Measurements from ENCODE around the gene AGRN.

AGRN gene

DNA sequence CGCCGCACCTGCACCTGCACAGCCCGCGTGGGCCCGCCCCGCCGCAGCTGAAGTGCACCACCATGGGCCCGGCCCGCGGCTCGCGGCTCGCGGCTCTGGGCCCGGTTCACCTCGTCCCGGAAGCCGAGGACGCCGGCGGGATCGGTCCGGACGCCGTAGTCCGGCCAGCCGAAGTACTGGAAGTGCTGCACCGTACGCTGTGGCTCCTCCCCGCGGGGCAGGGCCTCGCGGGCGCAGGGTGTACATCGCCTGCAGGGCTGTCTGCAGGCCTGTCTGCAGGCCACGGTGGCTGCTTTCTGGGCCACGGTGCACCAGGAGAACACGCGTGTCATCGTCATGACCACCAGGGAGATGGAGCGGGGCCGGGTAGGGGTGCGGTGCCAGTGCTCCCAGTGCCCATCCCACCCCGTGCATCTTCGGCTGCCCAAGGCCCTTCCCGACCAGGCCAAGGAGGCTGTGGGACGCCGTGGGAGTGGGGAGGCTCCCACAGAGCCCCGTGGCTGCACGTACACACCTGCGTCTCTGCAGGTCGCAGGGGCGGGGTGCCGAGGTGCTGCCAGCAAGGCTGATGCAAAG, 47.5 kb downstream of the AGRN start:
- TF ChIP-seq, protein P1, sequence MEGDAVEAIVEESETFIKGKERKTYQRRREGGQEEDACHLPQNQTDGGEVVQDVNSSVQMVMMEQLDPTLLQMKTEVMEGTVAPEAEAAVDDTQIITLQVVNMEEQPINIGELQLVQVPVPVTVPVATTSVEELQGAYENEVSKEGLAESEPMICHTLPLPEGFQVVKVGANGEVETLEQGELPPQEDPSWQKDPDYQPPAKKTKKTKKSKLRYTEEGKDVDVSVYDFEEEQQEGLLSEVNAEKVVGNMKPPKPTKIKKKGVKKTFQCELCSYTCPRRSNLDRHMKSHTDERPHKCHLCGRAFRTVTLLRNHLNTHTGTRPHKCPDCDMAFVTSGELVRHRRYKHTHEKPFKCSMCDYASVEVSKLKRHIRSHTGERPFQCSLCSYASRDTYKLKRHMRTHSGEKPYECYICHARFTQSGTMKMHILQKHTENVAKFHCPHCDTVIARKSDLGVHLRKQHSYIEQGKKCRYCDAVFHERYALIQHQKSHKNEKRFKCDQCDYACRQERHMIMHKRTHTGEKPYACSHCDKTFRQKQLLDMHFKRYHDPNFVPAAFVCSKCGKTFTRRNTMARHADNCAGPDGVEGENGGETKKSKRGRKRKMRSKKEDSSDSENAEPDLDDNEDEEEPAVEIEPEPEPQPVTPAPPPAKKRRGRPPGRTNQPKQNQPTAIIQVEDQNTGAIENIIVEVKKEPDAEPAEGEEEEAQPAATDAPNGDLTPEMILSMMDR (IDR thresholded peaks at IDR 0.05; ENCODE audit: insufficient read depth, low read depth, low read length, missing control alignments) = no peak
- no peak for DNase-seq (ENCODE audit: low read depth)
- H3K4me3 ChIP-seq (ENCODE audit: low read length) = no peak overlapping the region

DNA sequence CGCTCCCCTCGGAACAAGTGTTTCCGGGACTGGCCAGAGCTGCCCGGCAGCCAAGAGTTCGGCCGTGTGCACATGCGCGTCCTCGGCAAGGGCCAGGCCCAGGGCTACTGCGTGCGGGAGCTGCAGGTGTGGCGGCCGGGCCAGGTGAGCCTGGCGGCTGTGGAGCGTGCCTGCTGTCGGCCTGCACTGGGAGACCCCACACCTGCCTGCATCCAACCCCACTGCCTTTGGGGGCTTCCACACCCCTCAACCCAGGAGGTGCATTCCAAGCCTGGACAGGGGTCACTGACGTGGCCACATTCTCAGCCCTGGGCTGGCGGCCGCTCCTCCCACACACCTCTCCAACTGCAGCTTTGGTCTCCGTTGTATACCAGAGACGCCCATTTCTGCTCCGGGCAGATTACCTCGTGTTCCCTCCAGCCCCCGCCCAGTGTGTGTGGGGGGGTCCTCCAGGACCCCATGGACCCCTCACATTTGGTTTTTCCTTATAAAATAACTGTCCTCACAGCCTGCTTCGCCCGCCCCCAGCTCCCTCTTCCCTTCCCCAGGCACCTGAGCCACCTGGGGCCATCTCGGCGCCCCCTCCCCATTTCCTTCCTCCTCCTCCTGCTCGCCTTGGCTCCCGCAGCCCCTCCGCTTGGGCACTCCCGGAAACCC, 48.1 kb downstream of the AGRN start:
- DNase-seq (ENCODE audit: low read depth) = no peak
- TF ChIP-seq, protein P1 (IDR thresholded peaks at IDR 0.05; ENCODE audit: insufficient read depth, low read depth, low read length, missing control alignments) = no peak
- peak overlapping the region; percentile 7 for H3K4me3 ChIP-seq (ENCODE audit: low read length)

DNA sequence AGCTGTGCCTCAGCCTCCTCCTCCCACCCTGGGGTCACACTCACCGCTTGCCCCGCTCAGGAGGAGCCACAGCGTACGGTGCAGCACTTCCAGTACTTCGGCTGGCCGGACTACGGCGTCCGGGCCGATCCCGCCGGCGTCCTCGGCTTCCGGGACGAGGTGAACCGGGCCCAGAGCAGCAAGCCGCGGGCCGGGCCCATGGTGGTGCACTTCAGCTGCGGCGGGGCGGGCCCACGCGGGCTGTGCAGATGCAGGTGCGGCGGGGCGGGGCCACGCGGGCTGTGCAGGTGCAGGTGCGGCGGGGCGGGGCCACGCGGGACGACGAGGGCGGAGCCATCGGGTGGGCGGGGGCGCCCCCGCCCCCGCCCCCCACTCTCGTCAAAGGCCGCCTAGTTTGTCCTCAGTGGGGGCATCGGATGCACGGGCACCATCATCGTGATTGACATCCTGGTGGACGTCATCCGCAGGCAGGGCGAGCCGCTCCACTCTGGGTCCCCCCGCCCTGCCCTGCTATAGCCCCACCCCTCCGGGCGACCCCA, 48.7 kb downstream of the AGRN start:
- TF ChIP-seq, protein P1 (IDR thresholded peaks at IDR 0.05; ENCODE audit: insufficient read depth, low read depth, low read length, missing control alignments) = no peak
- peak; percentile 53 for DNase-seq (ENCODE audit: low read depth)
- peak overlapping the region; percentile 7 for H3K4me3 ChIP-seq (ENCODE audit: low read length)

DNA sequence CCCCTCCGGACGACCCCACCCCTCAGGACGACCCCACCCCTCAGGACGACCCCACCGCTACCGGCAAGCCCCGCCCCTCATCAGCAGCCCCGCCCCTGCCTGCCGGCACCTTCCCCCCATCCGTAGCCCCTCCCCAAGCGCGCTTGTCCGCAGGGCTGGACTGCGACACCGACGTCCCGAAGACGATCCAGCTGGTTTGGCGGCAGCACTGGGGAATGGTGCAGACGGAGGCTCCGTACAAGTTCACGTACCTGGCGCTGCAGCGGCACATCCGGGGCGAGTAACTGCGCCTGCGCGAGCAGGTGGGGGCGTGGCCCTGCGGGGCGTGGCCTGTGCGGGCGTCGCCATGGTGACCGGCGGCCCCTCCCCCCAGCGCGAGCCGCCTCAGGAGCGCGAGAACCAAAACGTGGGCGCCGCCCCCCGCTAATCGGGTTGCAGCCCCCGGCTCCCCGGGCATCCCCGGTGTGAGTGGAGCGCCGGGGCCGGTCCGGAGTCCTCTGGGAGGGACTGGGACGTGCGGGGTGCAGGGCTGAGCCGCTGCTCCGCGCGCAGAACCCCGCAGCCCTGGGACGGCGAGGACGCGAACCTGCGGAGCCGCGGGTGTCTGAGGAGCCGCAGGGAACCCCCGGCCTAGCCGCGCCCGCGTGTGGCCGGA, 49.3 kb downstream of the AGRN start:
- peak; percentile 81 for DNase-seq (ENCODE audit: low read depth)
- H3K4me3 ChIP-seq (ENCODE audit: low read length) = peak overlapping the region; percentile 51
- TF ChIP-seq, protein P1 (IDR thresholded peaks at IDR 0.05; ENCODE audit: insufficient read depth, low read depth, low read length, missing control alignments) = no peak

DNA sequence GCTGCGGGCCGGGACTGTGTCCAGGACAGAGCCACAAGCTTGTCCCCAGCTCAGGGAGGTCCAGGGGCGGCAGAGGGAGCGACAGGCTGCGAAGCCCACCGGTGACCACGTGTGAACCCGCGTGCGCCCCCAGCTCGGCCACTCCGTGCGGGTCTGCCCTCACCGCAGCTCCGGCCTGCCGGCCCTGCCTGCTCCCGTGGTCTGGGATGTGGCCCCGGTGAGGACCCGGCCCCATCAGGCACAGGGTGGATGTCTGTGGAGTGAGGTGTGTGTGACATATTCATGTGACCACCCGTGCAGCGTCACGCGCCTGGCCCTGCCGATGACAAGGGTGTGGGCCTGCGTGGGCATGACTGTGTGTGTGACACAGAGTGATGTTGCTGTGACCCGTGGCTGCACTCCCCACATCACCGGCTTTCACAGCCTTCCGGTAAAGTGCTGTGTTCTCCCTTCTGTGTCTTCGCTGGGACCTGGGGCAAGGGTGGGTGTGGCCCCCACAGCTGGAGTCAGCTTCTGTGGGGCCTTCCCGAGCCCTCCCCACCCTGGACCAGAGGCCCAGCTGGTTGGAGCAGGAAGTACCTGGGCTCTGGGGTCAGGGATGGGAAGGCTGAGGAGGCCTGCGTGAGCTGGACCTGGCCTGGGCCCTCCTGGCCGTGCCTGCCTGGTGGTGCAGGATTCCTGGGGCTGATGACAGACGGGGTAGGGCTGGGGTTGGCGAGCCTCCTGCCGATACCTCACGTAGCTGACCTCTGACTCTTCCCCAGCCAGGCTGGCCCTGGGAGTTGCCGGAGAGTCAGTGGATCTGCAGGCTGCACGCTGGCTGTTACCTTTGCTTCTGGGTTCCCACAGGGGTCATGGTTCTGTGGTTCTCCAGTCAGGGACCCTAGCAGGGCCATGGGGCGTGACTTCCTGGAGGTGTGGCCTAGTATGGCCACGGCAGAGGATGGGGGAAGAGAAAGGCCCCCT, 50.1 kb downstream of the AGRN start:
- TF ChIP-seq, protein P1 (IDR thresholded peaks at IDR 0.05; ENCODE audit: insufficient read depth, low read depth, low read length, missing control alignments) = no peak
- H3K4me3 ChIP-seq (ENCODE audit: low read length) = no peak overlapping the region
- peak; percentile 23 for DNase-seq (ENCODE audit: low read depth)

DNA sequence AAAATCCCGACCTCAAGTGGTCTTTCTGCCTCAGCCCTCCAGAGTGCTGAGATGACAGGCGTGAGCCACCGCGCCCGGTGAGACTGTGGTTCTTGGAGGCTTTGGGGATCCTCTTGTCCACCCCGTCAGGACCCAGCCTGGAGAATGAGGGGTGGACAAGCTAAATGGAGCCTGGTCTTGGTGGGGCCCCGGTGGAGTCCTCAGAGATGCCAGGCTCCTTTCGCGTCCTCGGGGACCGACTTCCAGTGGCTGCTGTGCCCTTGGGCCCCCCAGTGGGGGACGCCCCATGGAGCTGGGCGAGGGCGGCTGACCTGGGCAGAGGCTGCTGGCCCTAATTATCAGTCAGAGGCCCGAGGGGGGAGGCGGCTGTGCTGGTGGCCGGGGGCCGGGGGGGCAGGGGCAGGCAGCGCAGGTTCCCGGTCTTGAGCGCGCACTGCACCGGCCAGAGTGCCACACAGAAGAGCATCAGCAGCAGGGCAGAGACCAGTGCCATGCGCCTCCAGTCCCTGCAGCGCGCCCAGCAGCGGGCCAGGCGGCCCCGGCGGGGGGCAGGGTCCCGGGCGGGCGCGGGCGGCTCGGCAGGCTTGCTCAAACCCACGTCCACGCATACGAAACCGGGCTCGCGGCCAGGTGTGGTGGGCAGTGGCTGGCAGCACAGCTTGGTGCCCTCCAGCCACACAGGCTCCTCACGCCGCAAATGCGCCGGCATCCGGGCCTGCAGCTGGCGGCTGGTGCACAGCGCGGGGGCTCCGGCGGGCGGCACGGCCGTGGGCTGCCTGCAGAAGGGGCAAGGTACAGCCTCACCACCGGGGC, 51.8 kb downstream of the AGRN start:
- no peak overlapping the region for H3K4me3 ChIP-seq (ENCODE audit: low read length)
- TF ChIP-seq, protein P1 (IDR thresholded peaks at IDR 0.05; ENCODE audit: insufficient read depth, low read depth, low read length, missing control alignments) = no peak
- no peak for DNase-seq (ENCODE audit: low read depth)
